K562 (cell line): ENCODE data around the gene DALRD3. TPM values are rescaled to one million over a fixed set of nuclear protein-coding genes. Genes with fewer than 3 reads are reported as not detected.
A peak's percentile ranks its signal among the peaks of the same experiment; 100 is the strongest.

Source experiments
- KLF10 ChIP-seq: fragments of 250-450 bp; sonication (Bioruptor Pico); IDR thresholded peaks from 2 replicates; pipeline ENCODE4 v1.6.1; 2021; ENCODE audit warnings: matching md5 sums
- MAFF ChIP-seq: IDR thresholded peaks from 2 replicates; pipeline ENCODE4 v1.6.1; 2012; ENCODE audit warnings: low read length, improper control_type of control experiment
- NCOR1 ChIP-seq: fragments of 450-650 bp; IDR thresholded peaks from 2 replicates; pipeline ENCODE4 v1.6.1; 2016; ENCODE audit warnings: mild to moderate bottlenecking, moderate library complexity
- NFIX ChIP-seq: fragments of 250-450 bp; sonication (Bioruptor Pico); IDR thresholded peaks from 2 replicates; pipeline ENCODE4 v1.4.0; 2020; ENCODE audit warnings: low read depth, mild to moderate bottlenecking, moderate library complexity
- RBM14 ChIP-seq: fragments of 200-400 bp; formaldehyde crosslinking; IDR thresholded peaks from 2 replicates; pipeline ENCODE4 v1.6.1; 2018; ENCODE audit warnings: low read depth, mild to moderate bottlenecking, low read length, moderate library complexity, borderline replicate concordance; ENCODE audit not compliant: insufficient read depth
- SRSF3 ChIP-seq: fragments of 200-400 bp; formaldehyde crosslinking; IDR thresholded peaks from 2 replicates; pipeline ENCODE4 v1.6.1; 2016; ENCODE audit warnings: mild to moderate bottlenecking, low read length, moderate library complexity; ENCODE audit not compliant: insufficient read depth
- TBL1XR1 ChIP-seq, 2 experiments: IDR thresholded peaks; 2 replicates each; pipeline ENCODE4 v1.6.1; 2012; ENCODE audit warnings: improper control_type of control experiment in 2 of 2, low read length in 2 of 2, mild to moderate bottlenecking in 1 of 2
- TSC22D4 ChIP-seq: fragments of 450-650 bp; IDR thresholded peaks from 2 replicates; pipeline ENCODE4 v1.6.1; 2016; ENCODE audit warnings: missing genetic modification characterization, missing biosample characterization, control low read depth
- U2AF1 ChIP-seq: fragments of 200-400 bp; formaldehyde crosslinking; optimal IDR thresholded peaks from 2 replicates; pipeline ENCODE3; 2017; ENCODE audit warnings: mild to moderate bottlenecking, low read depth, low read length, moderate library complexity
- ZNF347 ChIP-seq: fragments of 450-650 bp; formaldehyde crosslinking; IDR thresholded peaks from 2 replicates; pipeline ENCODE4 v1.4.0; 2020; ENCODE audit warnings: low read depth, mild to moderate bottlenecking, moderate library complexity
- ZNF511 ChIP-seq: sonication (generic); formaldehyde crosslinking; IDR thresholded peaks from 2 replicates; pipeline ENCODE4 v1.8.0; 2022; ENCODE audit warnings: mild to moderate bottlenecking, missing genetic modification reagents
- ZNF551 ChIP-seq: fragments of 250-450 bp; sonication (Bioruptor Pico); IDR thresholded peaks from 2 replicates; pipeline ENCODE4 v1.5.0; 2021; ENCODE audit warnings: mild to moderate bottlenecking, moderate library complexity
- polyA plus RNA-seq, 8 experiments: library from polyadenylated mRNA; depleted of rRNA in 4 of 8; stranded (reverse) in 5 of 8; unstranded in 3 of 8; fragments of >200 nt; fragmentation: Nextera tagmentation in 2 of 8; fragmentation: Illumina TruSeq in 1 of 8; extraction: Ambion mirVana in 2 of 8; extraction: Trizol in 1 of 8; gene quantifications; 2 replicates each; pipeline versions ENCODE4 v1.2.1 to v1.2.3, GENCODE V29; 2011 to 2014; ENCODE audit warnings: inconsistent platforms in 1 of 8, missing spikeins in 1 of 8
- total RNA-seq, 7 experiments: library from RNA; depleted of rRNA in 6 of 7; stranded (reverse); fragments of >200 nt in 6 of 7; fragmentation: Illumina TruSeq in 2 of 7; extraction: Trizol in 2 of 7; gene quantifications; 2 replicates each; pipeline versions ENCODE4 v1.2.1 to v1.2.3, GENCODE V29; 2011 to 2021; ENCODE audit warnings: low replicate concordance in 1 of 7
- TF ChIP-seq, protein P1 (sequence below): fragments of 250-450 bp; sonication (Bioruptor Pico); IDR thresholded peaks from 2 replicates; pipeline ENCODE4 v1.4.0; 2020; ENCODE audit warnings: mild to moderate bottlenecking
- TF ChIP-seq, protein P2 (sequence below): fragments of 450-650 bp; IDR thresholded peaks from 2 replicates; pipeline ENCODE4 v1.6.1; 2016; ENCODE audit warnings: low read depth, mild to moderate bottlenecking, moderate library complexity

Gene DALRD3
- total and polyA plus RNA-seq, 9 of the 15 experiments (the other 6 are each of a cell fraction or from before 2014, with no cell fraction given), result 6.6 to 31.3 (median 14.4) TPM

DNA sequence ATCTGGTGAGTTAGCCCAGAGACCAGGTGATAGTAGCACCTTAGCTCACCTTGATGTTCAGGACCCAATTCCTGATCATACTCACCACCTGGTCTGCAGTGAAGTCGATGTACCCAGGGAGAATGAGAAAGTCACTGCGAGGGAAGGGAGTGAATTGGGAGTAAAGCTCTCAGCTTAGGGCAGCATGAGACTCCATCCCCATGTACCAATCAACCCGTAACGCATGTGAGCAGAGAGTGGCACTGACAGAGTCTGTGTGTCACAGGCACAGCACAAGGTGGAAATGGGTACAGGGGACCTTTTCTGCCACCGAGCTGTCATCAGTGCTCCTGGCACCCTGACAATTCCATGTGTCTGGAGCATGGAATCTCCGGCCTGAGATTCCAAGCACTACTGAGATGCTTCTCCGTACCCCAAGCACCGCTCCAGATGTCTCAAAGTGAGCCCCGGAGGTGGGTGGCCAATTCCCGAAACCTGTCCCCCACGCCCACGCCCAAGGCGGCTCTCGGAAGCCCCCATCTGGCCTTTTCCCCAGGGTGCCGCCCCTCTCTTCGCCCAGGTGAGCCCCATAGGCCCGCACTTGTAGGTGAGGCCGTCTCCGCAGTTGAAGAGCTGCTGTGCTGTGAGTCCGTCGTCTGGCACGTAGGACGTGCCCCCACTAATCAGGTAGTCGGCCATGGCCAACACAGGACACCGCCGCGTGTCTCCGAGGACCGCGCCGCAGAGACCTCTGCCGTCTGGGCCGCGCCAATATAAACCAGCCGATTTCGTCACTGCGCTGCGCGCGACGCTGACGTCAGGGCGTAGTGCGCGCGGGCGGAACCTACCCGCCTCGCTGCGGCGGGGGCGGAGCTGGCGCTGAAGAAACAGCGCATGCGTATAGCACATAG lies 10.5 kb upstream of the DALRD3 start, which contains the start of gene IMPDH2 (continued):
- TF ChIP-seq, protein P1, sequence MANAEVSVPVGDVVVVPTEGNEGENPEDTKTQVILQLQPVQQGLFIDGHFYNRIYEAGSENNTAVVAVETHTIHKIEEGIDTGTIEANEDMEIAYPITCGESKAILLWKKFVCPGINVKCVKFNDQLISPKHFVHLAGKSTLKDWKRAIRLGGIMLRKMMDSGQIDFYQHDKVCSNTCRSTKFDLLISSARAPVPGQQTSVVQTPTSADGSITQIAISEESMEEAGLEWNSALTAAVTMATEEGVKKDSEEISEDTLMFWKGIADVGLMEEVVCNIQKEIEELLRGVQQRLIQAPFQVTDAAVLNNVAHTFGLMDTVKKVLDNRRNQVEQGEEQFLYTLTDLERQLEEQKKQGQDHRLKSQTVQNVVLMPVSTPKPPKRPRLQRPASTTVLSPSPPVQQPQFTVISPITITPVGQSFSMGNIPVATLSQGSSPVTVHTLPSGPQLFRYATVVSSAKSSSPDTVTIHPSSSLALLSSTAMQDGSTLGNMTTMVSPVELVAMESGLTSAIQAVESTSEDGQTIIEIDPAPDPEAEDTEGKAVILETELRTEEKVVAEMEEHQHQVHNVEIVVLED, result peak; percentile 98
- TF ChIP-seq SRSF3 (no peak), TBL1XR1 (IDR thresholded peaks at IDR 0.05; ENCODE audit: low read length in 2 of 2) (peak in 1 of 2 experiments; percentile 64; a peak in 2 of 4 replicates), ZNF511 (CRISPR knock-in tag) (peak; percentile 89), ZNF551 (no peak), TSC22D4 (tag) (no peak), NCOR1 (peak; percentile 35; the same call in 1 of the 2 replicates), ZNF347 (CRISPR knock-in tag) (no peak), MAFF (no peak), NFIX (CRISPR knock-in tag) (no peak), KLF10 (CRISPR knock-in tag) (no peak), U2AF1 (no peak), RBM14 (no peak)
- TF ChIP-seq, protein P2, sequence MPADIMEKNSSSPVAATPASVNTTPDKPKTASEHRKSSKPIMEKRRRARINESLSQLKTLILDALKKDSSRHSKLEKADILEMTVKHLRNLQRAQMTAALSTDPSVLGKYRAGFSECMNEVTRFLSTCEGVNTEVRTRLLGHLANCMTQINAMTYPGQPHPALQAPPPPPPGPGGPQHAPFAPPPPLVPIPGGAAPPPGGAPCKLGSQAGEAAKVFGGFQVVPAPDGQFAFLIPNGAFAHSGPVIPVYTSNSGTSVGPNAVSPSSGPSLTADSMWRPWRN, result no peak
